ENCODE data around the gene IDH3B.

The IDH3B gene

DNA sequence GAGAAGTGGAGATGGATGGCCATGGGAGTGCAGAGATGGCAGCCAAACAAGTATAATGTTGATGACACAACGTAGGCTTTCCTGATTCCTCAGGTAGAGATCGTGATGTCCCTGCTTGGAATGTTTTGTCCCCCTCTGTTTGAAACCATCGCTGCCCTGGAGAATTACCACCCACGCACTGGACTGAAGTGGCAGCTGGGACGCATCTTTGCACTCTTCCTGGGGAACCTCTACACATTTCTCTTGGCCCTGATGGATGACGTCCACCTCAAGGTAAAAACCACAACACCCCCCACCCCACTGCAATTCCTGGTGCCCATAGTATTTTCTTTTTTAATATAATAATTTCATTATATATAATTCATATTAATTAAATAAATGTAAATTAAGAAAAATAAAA, 53.7 kb downstream of the IDH3B start:
- TF ChIP-seq, protein P1, sequence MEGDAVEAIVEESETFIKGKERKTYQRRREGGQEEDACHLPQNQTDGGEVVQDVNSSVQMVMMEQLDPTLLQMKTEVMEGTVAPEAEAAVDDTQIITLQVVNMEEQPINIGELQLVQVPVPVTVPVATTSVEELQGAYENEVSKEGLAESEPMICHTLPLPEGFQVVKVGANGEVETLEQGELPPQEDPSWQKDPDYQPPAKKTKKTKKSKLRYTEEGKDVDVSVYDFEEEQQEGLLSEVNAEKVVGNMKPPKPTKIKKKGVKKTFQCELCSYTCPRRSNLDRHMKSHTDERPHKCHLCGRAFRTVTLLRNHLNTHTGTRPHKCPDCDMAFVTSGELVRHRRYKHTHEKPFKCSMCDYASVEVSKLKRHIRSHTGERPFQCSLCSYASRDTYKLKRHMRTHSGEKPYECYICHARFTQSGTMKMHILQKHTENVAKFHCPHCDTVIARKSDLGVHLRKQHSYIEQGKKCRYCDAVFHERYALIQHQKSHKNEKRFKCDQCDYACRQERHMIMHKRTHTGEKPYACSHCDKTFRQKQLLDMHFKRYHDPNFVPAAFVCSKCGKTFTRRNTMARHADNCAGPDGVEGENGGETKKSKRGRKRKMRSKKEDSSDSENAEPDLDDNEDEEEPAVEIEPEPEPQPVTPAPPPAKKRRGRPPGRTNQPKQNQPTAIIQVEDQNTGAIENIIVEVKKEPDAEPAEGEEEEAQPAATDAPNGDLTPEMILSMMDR (IDR thresholded peaks at IDR 0.05; ENCODE audit: extremely low read depth, insufficient read depth, missing control alignments), result no peak
- in situ Hi-C loops (cut with MboI; ENCODE audit: low pct_unique_long_range_greater_than_20kb, low sequenced_read_pairs, unreplicated experiment), result no loop called here
- no peak for DNase-seq (ENCODE audit: low spot score)
